Testis (tissue), 3 donors: ENCODE data around the gene SCN4A. TPM values are rescaled to one million over a fixed set of nuclear protein-coding genes. Genes with fewer than 3 reads are reported as not detected.

Experiments
- DNase-seq: peaks from one replicate; pipeline ENCODE4 v3.0.0-alpha.2; 2019
- H3K27ac ChIP-seq, 2 donors: fragments of 200-600 bp; sonication (generic); one replicate each; pipeline ENCODE4 v1.5.1; 2019
- H3K27me3 ChIP-seq: fragments of 200-600 bp; sonication (generic); one replicate; pipeline ENCODE4 v1.5.1; 2019
- H3K36me3 ChIP-seq: fragments of 200-600 bp; sonication (generic); one replicate; pipeline ENCODE4 v1.5.1; 2017; ENCODE audit warnings: low read depth; ENCODE audit errors: missing control alignments
- H3K4me1 ChIP-seq: fragments of 200-600 bp; sonication (generic); one replicate; pipeline ENCODE4 v1.5.1; 2019
- H3K4me3 ChIP-seq, 2 donors: fragments of 200-600 bp; sonication (generic); one replicate each; pipeline ENCODE4 v1.5.1; 2017 to 2019
- H3K9me3 ChIP-seq: fragments of 200-600 bp; sonication (generic); one replicate; pipeline ENCODE4 v1.5.1; 2017
- CTCF ChIP-seq, 3 experiments: fragments of 450-650 bp in 2 of 3; fragments of 200-600 bp in 1 of 3; sonication (generic) in 1 of 3; IDR thresholded peaks; one replicate each; pipeline ENCODE4 v1.5.1; 2016 to 2019; ENCODE audit warnings: antibody characterized with exemption in 3 of 3, mild to moderate bottlenecking in 2 of 3, moderate library complexity in 1 of 3
- POLR2A ChIP-seq: fragments of 450-650 bp; IDR thresholded peaks from one replicate; pipeline ENCODE4 v1.6.1; 2017; ENCODE audit warnings: antibody characterized with exemption, mild to moderate bottlenecking, moderate library complexity
- WGBS, 2 donors: methylation state at CpG; one replicate each; pipeline ENCODE4 v1.1.5; 2018; 5-methylcytosine and 5-hydroxymethylcytosine counted together
- intact Hi-C: fragments of 100-400 bp; cut with DNase I; formaldehyde crosslinking; loops from one replicate; pipeline ENCODE4 v1.15.1; 2023; ENCODE audit warnings: low total_unique reads
- polyA plus RNA-seq: library from polyadenylated mRNA; stranded (reverse); fragments of 350-450 nt; fragmentation: Illumina TruSeq; extraction: RNeasy Lipid Tissue Mini Kit (QIAGEN cat#74804); gene quantifications from one replicate; pipeline ENCODE4 v1.2.3, GENCODE V29; 2014; ENCODE audit warnings: low read depth, low replicate concordance; ENCODE audit not compliant: insufficient read depth
- total RNA-seq, 2 donors: library from RNA; depleted of rRNA; stranded (reverse); fragments of >200 nt; gene quantifications; one replicate each; pipeline ENCODE4 v1.2.3, GENCODE V29; 2016

The SCN4A gene
- total and polyA plus RNA-seq, 3 donors from 2014 or later: 2.0 to 2.8 (median 2.3) TPM

- H3K36me3 ChIP-seq: no peaks in the 10 kb centered on the region
- H3K27me3 ChIP-seq: no peaks in the 10 kb centered on the region
- H3K27ac ChIP-seq: no peak overlapping the region
- no peaks in the 10 kb centered on the region for H3K4me1 ChIP-seq
- no peak overlapping the region for H3K4me3 ChIP-seq
- intact Hi-C loops: no loop called here
- DNase-seq: no peak
- no peak for TF ChIP-seq POLR2A
- no peak for TF ChIP-seq CTCF (IDR thresholded peaks at IDR 0.05)
- 75 to 90% methylated on average over 3 to 6 of the region's 6 CpGs for WGBS, 2 donors
- no peaks in the 10 kb centered on the region for H3K9me3 ChIP-seq
Measured at GRCh38 chr17:63945784-63946439, 26.8 kb downstream of the SCN4A start.

- Histone ChIP-seq H3K4me1 (no peaks in the 10 kb centered on the region), H3K36me3 (no peaks in the 10 kb centered on the region), H3K4me3 (no peak overlapping the region), H3K9me3 (no peaks in the 10 kb centered on the region), H3K27me3 (no peaks in the 10 kb centered on the region), H3K27ac (no peak overlapping the region)
- DNase-seq: no peak
- intact Hi-C loops: no loop called here
- TF ChIP-seq POLR2A (no peak), CTCF (IDR thresholded peaks at IDR 0.05) (no peak)
- 64 to 67% methylated on average over 15 to 24 of the region's 24 CpGs for WGBS, 2 donors
Measured at GRCh38 chr17:63944736-63945499, 27.8 kb downstream of the SCN4A start.

GRCh38 chr17:63943745-63944144 is 29.0 kb downstream of the SCN4A start:
- TF ChIP-seq POLR2A: no peak
- TF ChIP-seq CTCF (IDR thresholded peaks at IDR 0.05): peak in 1 of 3 experiments; percentile 14
- H3K27me3 ChIP-seq: no peaks in the 10 kb centered on the region
- H3K4me3 ChIP-seq: no peak overlapping the region
- no peaks in the 10 kb centered on the region for H3K4me1 ChIP-seq
- no peaks in the 10 kb centered on the region for H3K36me3 ChIP-seq
- H3K9me3 ChIP-seq: no peaks in the 10 kb centered on the region
- no peak overlapping the region for H3K27ac ChIP-seq
- 90 to 94% methylated on average over 9 of the region's 9 CpGs for WGBS, 2 donors
- intact Hi-C loops: no loop called here
- no peak for DNase-seq

- DNase-seq: no peak
- TF ChIP-seq CTCF (IDR thresholded peaks at IDR 0.05): no peak
- TF ChIP-seq POLR2A: no peak
- H3K27ac ChIP-seq: no peak overlapping the region
- intact Hi-C loops: no loop called here
- H3K36me3 ChIP-seq: no peaks in the 10 kb centered on the region
- H3K27me3 ChIP-seq: no peaks in the 10 kb centered on the region
- no peaks in the 10 kb centered on the region for H3K9me3 ChIP-seq
- H3K4me1 ChIP-seq: no peaks in the 10 kb centered on the region
- WGBS, 2 donors: 93 to 96% methylated on average over 21 of the region's 21 CpGs
- H3K4me3 ChIP-seq: no peak overlapping the region
Measured at GRCh38 chr17:63942309-63942985, 30.3 kb downstream of the SCN4A start.
